Fibroblast of lung (primary cell): ENCODE results near the gene DTL. TPM values are rescaled to one million over a fixed set of nuclear protein-coding genes. Genes with fewer than 3 reads are reported as not detected.
A peak's percentile ranks its signal among the peaks of the same experiment; 100 is the strongest.

Source experiments
- DNase-seq, 2 donors: peaks; one replicate each; pipeline versions ENCODE4 v3.0.0 to v3.0.0-alpha.2; 2010; ENCODE audit warnings: low read depth in 2 of 2
- H2AFZ ChIP-seq: 2 replicates; pipeline ENCODE4 v1.5.1; 2012; ENCODE audit warnings: low read length, control low read depth, inconsistent platforms
- H3K27ac ChIP-seq: 2 replicates; pipeline ENCODE4 v1.5.1; 2011; ENCODE audit warnings: low read length, control low read depth; ENCODE audit not compliant: insufficient read depth
- H3K27me3 ChIP-seq: 2 replicates; pipeline ENCODE4 v1.5.1; 2011; ENCODE audit warnings: mild to moderate bottlenecking, low read length; ENCODE audit not compliant: control insufficient read depth, insufficient read depth
- H3K36me3 ChIP-seq: 2 replicates; pipeline ENCODE4 v1.5.1; 2011; ENCODE audit warnings: low read length; ENCODE audit not compliant: control insufficient read depth, insufficient read depth
- H3K4me1 ChIP-seq: 2 replicates; pipeline ENCODE4 v1.5.1; 2011; ENCODE audit warnings: low read length; ENCODE audit not compliant: control insufficient read depth, insufficient read depth; ENCODE audit errors: extremely low read depth
- H3K4me2 ChIP-seq: 2 replicates; pipeline ENCODE4 v1.5.1; 2011; ENCODE audit warnings: low read length, control low read depth; ENCODE audit not compliant: insufficient read depth; ENCODE audit errors: extremely low read depth
- H3K4me3 ChIP-seq, 4 experiments: fragments of 200-600 bp in 1 of 4; sonication (generic) in 1 of 4; replicated peaks in 1 of 4; 2 replicates each; pipeline ENCODE4 v1.5.1; 2011 to 2016; ENCODE audit warnings: low read length in 4 of 4, low read depth in 3 of 4, mild to moderate bottlenecking in 3 of 4, control low read depth in 2 of 4, inconsistent platforms in 1 of 4, mixed read lengths in 1 of 4; ENCODE audit not compliant: insufficient read depth in 1 of 4; ENCODE audit errors: control extremely low read depth in 1 of 4
- H3K79me2 ChIP-seq: 2 replicates; pipeline ENCODE4 v1.5.1; 2012; ENCODE audit warnings: mild to moderate bottlenecking, low read length, inconsistent platforms; ENCODE audit not compliant: control insufficient read depth, insufficient read depth
- H3K9ac ChIP-seq: 2 replicates; pipeline ENCODE4 v1.5.1; 2011; ENCODE audit warnings: mild to moderate bottlenecking, low read length, control low read depth; ENCODE audit not compliant: insufficient read depth
- H3K9me3 ChIP-seq: 2 replicates; pipeline ENCODE4 v1.5.1; 2012; ENCODE audit warnings: low read depth, low read length; ENCODE audit not compliant: control insufficient read depth, insufficient read depth
- H4K20me1 ChIP-seq: 2 replicates; pipeline ENCODE4 v1.5.1; 2011; ENCODE audit warnings: low read length; ENCODE audit not compliant: control insufficient read depth, insufficient read depth; ENCODE audit errors: extremely low read depth
- CTCF ChIP-seq, 2 donors: IDR thresholded peaks in 1 of 2; conservative IDR thresholded peaks in 1 of 2; 1 replicate in 1 of 2; 2 replicates in 1 of 2; pipeline ENCODE4 v1.5.1; 2011 to 2012; ENCODE audit warnings: low read length in 2 of 2, control low read depth in 1 of 2, inconsistent platforms in 1 of 2, low read depth in 1 of 2, mild to moderate bottlenecking in 1 of 2
- EZH2 ChIP-seq: IDR thresholded peaks from 2 replicates; pipeline ENCODE4 v1.5.1; 2012; ENCODE audit warnings: low read length, control low read depth, mild to moderate bottlenecking; ENCODE audit errors: missing control alignments
- polyA plus RNA-seq, 2 donors: library from polyadenylated mRNA; depleted of rRNA in 1 of 2; stranded (reverse) in 1 of 2; unstranded in 1 of 2; fragments of >200 nt; gene quantifications; 2 replicates each; pipeline ENCODE4 v1.2.1, GENCODE V29; 2011 to 2012; ENCODE audit warnings: missing spikeins in 1 of 2
- total RNA-seq: library from RNA; depleted of rRNA; stranded (reverse); fragments of >200 nt; gene quantifications from 2 replicates; pipeline ENCODE4 v1.2.1, GENCODE V29; 2014

The DTL gene
- total and polyA plus RNA-seq, 2 donors (not counting 1 experiment from before 2014, with no cell fraction given) = 2.8 to 8.7 TPM

GRCh38 chr1:212012034-212012740 is 23.4 kb upstream of the DTL start:
- Histone ChIP-seq H3K4me1 (no peaks in the 10 kb centered on the region), H3K27me3 (no peaks in the 10 kb centered on the region), H2AFZ (no peak overlapping the region), H3K27ac (no peak overlapping the region), H4K20me1 (no peaks in the 10 kb centered on the region), H3K4me2 (no peak overlapping the region), H3K9me3 (no peaks in the 10 kb centered on the region), H3K79me2 (no peaks in the 10 kb centered on the region), H3K36me3 (no peaks in the 10 kb centered on the region), H3K4me3 (no peak overlapping the region), H3K9ac (no peak overlapping the region)
- TF ChIP-seq CTCF (conservative IDR thresholded peaks at IDR 0.05 in 1 of 2, IDR thresholded peaks at IDR 0.05 in 1 of 2; ENCODE audit: low read depth in 1 of 2, low read length in 2 of 2) = peak; percentile 99 to 100
- TF ChIP-seq EZH2 = no peak
- peak; percentile 51 to 73 for DNase-seq

GRCh38 chr1:212013672-212014071 is 21.9 kb upstream of the DTL start:
- TF ChIP-seq CTCF (conservative IDR thresholded peaks at IDR 0.05 in 1 of 2, IDR thresholded peaks at IDR 0.05 in 1 of 2; ENCODE audit: low read depth in 1 of 2, low read length in 2 of 2) (no peak), EZH2 (no peak)
- no peaks in the 10 kb centered on the region for H3K79me2 ChIP-seq
- H3K9ac ChIP-seq = no peak overlapping the region
- H4K20me1 ChIP-seq = no peaks in the 10 kb centered on the region
- no peak overlapping the region for H3K27ac ChIP-seq
- H3K27me3 ChIP-seq = no peaks in the 10 kb centered on the region
- H3K4me1 ChIP-seq = no peaks in the 10 kb centered on the region
- H2AFZ ChIP-seq = no peak overlapping the region
- DNase-seq = no peak
- no peaks in the 10 kb centered on the region for H3K36me3 ChIP-seq
- H3K4me2 ChIP-seq = no peak overlapping the region
- H3K9me3 ChIP-seq = no peaks in the 10 kb centered on the region
- H3K4me3 ChIP-seq = no peak overlapping the region

GRCh38 chr1:212020975-212021374 is 14.6 kb upstream of the DTL start:
- no peak overlapping the region for H2AFZ ChIP-seq
- peaks cover 4% of the 10 kb centered on the region for H3K79me2 ChIP-seq
- H3K27me3 ChIP-seq = no peaks in the 10 kb centered on the region
- no peaks in the 10 kb centered on the region for H3K4me1 ChIP-seq
- H4K20me1 ChIP-seq = no peaks in the 10 kb centered on the region
- no peaks in the 10 kb centered on the region for H3K36me3 ChIP-seq
- H3K4me2 ChIP-seq = no peak overlapping the region
- H3K9me3 ChIP-seq = no peaks in the 10 kb centered on the region
- H3K9ac ChIP-seq = no peak overlapping the region
- H3K4me3 ChIP-seq = no peak overlapping the region
- H3K27ac ChIP-seq = no peak overlapping the region
- DNase-seq = no peak
- TF ChIP-seq EZH2 (no peak), CTCF (conservative IDR thresholded peaks at IDR 0.05 in 1 of 2, IDR thresholded peaks at IDR 0.05 in 1 of 2; ENCODE audit: low read depth in 1 of 2, low read length in 2 of 2) (no peak)
